ENCODE data around the gene AUP1. TPM values are rescaled to one million over a fixed set of nuclear protein-coding genes. Genes with fewer than 3 reads are reported as not detected.

The AUP1 gene, protein sequence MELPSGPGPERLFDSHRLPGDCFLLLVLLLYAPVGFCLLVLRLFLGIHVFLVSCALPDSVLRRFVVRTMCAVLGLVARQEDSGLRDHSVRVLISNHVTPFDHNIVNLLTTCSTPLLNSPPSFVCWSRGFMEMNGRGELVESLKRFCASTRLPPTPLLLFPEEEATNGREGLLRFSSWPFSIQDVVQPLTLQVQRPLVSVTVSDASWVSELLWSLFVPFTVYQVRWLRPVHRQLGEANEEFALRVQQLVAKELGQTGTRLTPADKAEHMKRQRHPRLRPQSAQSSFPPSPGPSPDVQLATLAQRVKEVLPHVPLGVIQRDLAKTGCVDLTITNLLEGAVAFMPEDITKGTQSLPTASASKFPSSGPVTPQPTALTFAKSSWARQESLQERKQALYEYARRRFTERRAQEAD
- 100 to 1,000 TPM; 164 to 264 (median 189) TPM for total RNA-seq

- in situ Hi-C loops (cut with MboI; ENCODE audit: low pct_ligation_motif_present in 1 of 4, low pct_unique_long_range_greater_than_20kb in 1 of 4, low sequenced_read_pairs in 3 of 4), result no loop called here
- Histone ChIP-seq H3K4me3 (peak within 1 kb of the TSS; percentile 79 to 95 (median 79)), H3K36me3 (peaks cover 0 to 23% (median 8%) of the 10 kb centered on the region in 4 donors), H3K4me1 (peaks cover 14 to 28% (median 19%) of the 10 kb centered on the region in 4 donors), H3K9me3 (no peaks in the 10 kb centered on the region), H3K27ac (peak within 1 kb of the TSS; percentile 85 to 94 (median 92)), H3K27me3 (no peaks in the 10 kb centered on the region)
- intact Hi-C loops (cut with DNase I; ENCODE audit: low total_unique reads), result loop anchor here (2.0 kb wide), 1 partner anchor 47 kb away; the partner anchor contains the start of genes CCDC142 and TTC31
- TF ChIP-seq POLR2A (IDR thresholded peaks at IDR 0.05) (peak; percentile 90), POLR2AphosphoS5 (IDR thresholded peaks at IDR 0.05) (peak; percentile 85 to 93 (median 86)), CTCF (IDR thresholded peaks at IDR 0.05) (no peak), EP300 (IDR thresholded peaks at IDR 0.05; ENCODE audit: low read depth) (peak; percentile 56)
- DNase-seq, result peak; percentile 99
- 0% methylated on average over 76 of the region's 87 CpGs; no CpG with 5 or more reads in 1 of the 2 donors for WGBS, 2 donors (ENCODE audit: low coverage in 1 of 2)
These were observed at the start of gene AUP1, which contains the start of gene HTRA2 for GRCh38 chr2:74529357-74530238. Gene AUP1 (minus strand): TSS chr2:74529706. CDS start chr2:74529629, 77 bp downstream. Gene HTRA2 (plus strand): TSS chr2:74529933. CDS start chr2:74530007, 74 bp downstream.

GRCh38 chr2:74578408-74578807 is 48.9 kb upstream of the AUP1 start:
- intact Hi-C loops (cut with DNase I; ENCODE audit: low total_unique reads), result no loop called here
- no peaks in the 10 kb centered on the region for H3K27me3 ChIP-seq
- in situ Hi-C loops (cut with MboI; ENCODE audit: low pct_ligation_motif_present in 1 of 4, low pct_unique_long_range_greater_than_20kb in 1 of 4, low sequenced_read_pairs in 3 of 4), result loop anchor here in 3 of 4 donors (5.0 to 25.0 kb wide), 2 partner anchors 76 to 91 kb away; partner anchors contain the start of genes CCDC142 (in 2 of the 3), LBX2 (in 2 of the 3) and TTC31 (in 2 of the 3)
- TF ChIP-seq POLR2AphosphoS5 (IDR thresholded peaks at IDR 0.05) (no peak), EP300 (IDR thresholded peaks at IDR 0.05; ENCODE audit: low read depth) (no peak), CTCF (IDR thresholded peaks at IDR 0.05) (no peak), POLR2A (IDR thresholded peaks at IDR 0.05) (no peak)
- whole genome bisulfite sequencing, 2 donors (ENCODE audit: low coverage in 1 of 2), result 77 to 85% methylated on average over 2 to 3 of the region's 3 CpGs
- no peaks in the 10 kb centered on the region for H3K36me3 ChIP-seq
- peak overlapping the region in 1 of 4 donors; percentile 25 for H3K27ac ChIP-seq
- H3K4me3 ChIP-seq, result no peak overlapping the region
- no peaks in the 10 kb centered on the region for H3K9me3 ChIP-seq
- peaks cover 0 to 5% (median 0%) of the 10 kb centered on the region in 4 donors for H3K4me1 ChIP-seq
- DNase-seq, result no peak

DNA sequence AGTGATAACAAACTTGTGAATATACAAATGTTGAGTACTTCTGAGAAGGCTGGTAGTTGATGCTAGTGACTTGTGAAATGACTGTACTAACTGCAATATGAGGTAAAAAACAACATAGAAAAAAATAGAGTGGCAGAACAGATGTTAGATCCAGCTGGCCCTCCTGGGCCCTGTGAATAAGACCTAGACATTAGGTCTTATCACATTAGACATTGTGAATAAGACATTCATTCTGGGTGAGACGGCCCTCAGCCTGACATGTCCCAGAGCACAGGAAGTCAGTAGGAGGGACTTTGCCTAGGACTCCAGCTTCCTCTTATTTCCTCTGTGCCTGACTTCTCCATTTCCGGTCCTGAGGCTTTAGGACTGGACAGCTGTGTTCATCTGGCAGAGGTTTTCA is 47.9 kb upstream of the AUP1 start:
- in situ Hi-C loops (cut with MboI; ENCODE audit: low pct_ligation_motif_present in 1 of 4, low pct_unique_long_range_greater_than_20kb in 1 of 4, low sequenced_read_pairs in 3 of 4), result loop anchor here in 3 of 4 donors (5.0 to 25.0 kb wide), 2 partner anchors 75 to 90 kb away; partner anchors contain the start of genes CCDC142 (in 2 of the 3), LBX2 (in 2 of the 3) and TTC31 (in 2 of the 3)
- no peak for DNase-seq

More for the DNA sequence above, 47.9 kb upstream of the AUP1 start:
- Histone ChIP-seq H3K27ac (peak overlapping the region; percentile 4 to 43 (median 21)), H3K9me3 (no peaks in the 10 kb centered on the region), H3K4me1 (peaks cover 0 to 5% (median 0%) of the 10 kb centered on the region in 4 donors), H3K36me3 (no peaks in the 10 kb centered on the region), H3K4me3 (no peak overlapping the region), H3K27me3 (no peaks in the 10 kb centered on the region)
- no peak for TF ChIP-seq POLR2AphosphoS5 (IDR thresholded peaks at IDR 0.05)
- TF ChIP-seq CTCF (IDR thresholded peaks at IDR 0.05), result no peak
- no peak for TF ChIP-seq POLR2A (IDR thresholded peaks at IDR 0.05)
- no peak for TF ChIP-seq EP300 (IDR thresholded peaks at IDR 0.05; ENCODE audit: low read depth)
- intact Hi-C loops (cut with DNase I; ENCODE audit: low total_unique reads), result no loop called here
- 58% methylated on average over 2 of the region's 2 CpGs; no CpG with 5 or more reads in 1 of the 2 donors for WGBS, 2 donors (ENCODE audit: low coverage in 1 of 2)

Measured in transverse colon (tissue), 4 donors.